ENCODE results near the gene RAB3D.
"Not testable (repeated sequence)": the region's sequence is repeated elsewhere in the genome, so short reads cannot be mapped to it uniquely, and the experiment has no call there.

The RAB3D gene

GRCh38 chr19:11320278-11320995, 19.0 kb downstream of the RAB3D start:
- DNase-seq (ENCODE audit: low read depth); H3K4me3 ChIP-seq (ENCODE audit: low read depth, low read length): not testable (repeated sequence)

- H3K4me3 ChIP-seq (ENCODE audit: low read depth, low read length): no peak overlapping the region
- no peak for DNase-seq (ENCODE audit: low read depth)
Observed at GRCh38 chr19:11306337-11306736, 33.1 kb downstream of the RAB3D start.

- H3K4me3 ChIP-seq (ENCODE audit: low read depth, low read length): no peak overlapping the region
Observed at GRCh38 chr19:11304936-11305335, 34.5 kb downstream of the RAB3D start.

GRCh38 chr19:11300811-11301120, 38.7 kb downstream of the RAB3D start:
- no peak for DNase-seq (ENCODE audit: low read depth)
- no peak overlapping the region for H3K4me3 ChIP-seq (ENCODE audit: low read depth, low read length)

More at GRCh38 chr19:11304936-11305335, 34.5 kb downstream of the RAB3D start:
- no peak for DNase-seq (ENCODE audit: low read depth)

GRCh38 chr19:11299946-11300810, 39.3 kb downstream of the RAB3D start:
- DNase-seq (ENCODE audit: low read depth): no peak
- no peak overlapping the region for H3K4me3 ChIP-seq (ENCODE audit: low read depth, low read length)

GRCh38 chr19:11296264-11296663, 43.2 kb downstream of the RAB3D start:
- DNase-seq (ENCODE audit: low read depth): peak; percentile 12
- H3K4me3 ChIP-seq (ENCODE audit: low read depth, low read length): no peak overlapping the region

- H3K4me3 ChIP-seq (ENCODE audit: low read depth, low read length): no peak within 1 kb of the TSS
- DNase-seq (ENCODE audit: low read depth): no peak
Observed at GRCh38 chr19:11295665-11296245, 43.7 kb downstream of the RAB3D start, which contains the start of gene TSPAN16. TSPAN16 (plus strand) TSS chr19:11296160; CDS start chr19:11296298, 138 bp downstream.

- DNase-seq (ENCODE audit: low read depth): no peak
- H3K4me3 ChIP-seq (ENCODE audit: low read depth, low read length): no peak overlapping the region
Observed at GRCh38 chr19:11295180-11295579, 44.3 kb downstream of the RAB3D start.

- H3K4me3 ChIP-seq (ENCODE audit: low read depth, low read length): peak overlapping the region; percentile 19
- DNase-seq (ENCODE audit: low read depth): peak; percentile 70
Observed at GRCh38 chr19:11293433-11294389, 45.7 kb downstream of the RAB3D start.

GRCh38 chr19:11291991-11292390, 47.5 kb downstream of the RAB3D start:
- DNase-seq (ENCODE audit: low read depth): no peak
- no peak overlapping the region for H3K4me3 ChIP-seq (ENCODE audit: low read depth, low read length)

- DNase-seq (ENCODE audit: low read depth): no peak
- no peak overlapping the region for H3K4me3 ChIP-seq (ENCODE audit: low read depth, low read length)
Observed at GRCh38 chr19:11291415-11291814, 48.0 kb downstream of the RAB3D start.

- no peak overlapping the region for H3K4me3 ChIP-seq (ENCODE audit: low read depth, low read length)
- DNase-seq (ENCODE audit: low read depth): no peak
Observed at GRCh38 chr19:11290256-11290655, 49.2 kb downstream of the RAB3D start.

GRCh38 chr19:11288349-11288748, 51.1 kb downstream of the RAB3D start:
- no peak overlapping the region for H3K4me3 ChIP-seq (ENCODE audit: low read depth, low read length)
- no peak for DNase-seq (ENCODE audit: low read depth)

- DNase-seq (ENCODE audit: low read depth): no peak
- no peak overlapping the region for H3K4me3 ChIP-seq (ENCODE audit: low read depth, low read length)
Observed at GRCh38 chr19:11286312-11286974, 53.0 kb downstream of the RAB3D start.

- H3K4me3 ChIP-seq (ENCODE audit: low read depth, low read length): no peak overlapping the region
- no peak for DNase-seq (ENCODE audit: low read depth)
Observed at GRCh38 chr19:11284515-11284914, 54.9 kb downstream of the RAB3D start.

- DNase-seq (ENCODE audit: low read depth): no peak
Observed at GRCh38 chr19:11281356-11282049, 58.0 kb downstream of the RAB3D start.

GRCh38 chr19:11279505-11280236, 59.8 kb downstream of the RAB3D start:
- H3K4me3 ChIP-seq (ENCODE audit: low read depth, low read length): no peak overlapping the region
- no peak for DNase-seq (ENCODE audit: low read depth)

More at GRCh38 chr19:11281356-11282049, 58.0 kb downstream of the RAB3D start:
- no peak overlapping the region for H3K4me3 ChIP-seq (ENCODE audit: low read depth, low read length)

- no peak overlapping the region for H3K4me3 ChIP-seq (ENCODE audit: low read depth, low read length)
- DNase-seq (ENCODE audit: low read depth): no peak
Observed at GRCh38 chr19:11278670-11279069, 60.8 kb downstream of the RAB3D start.

Measured in skeletal muscle cell (primary cell).